AG04449 (cell line): Measurements from ENCODE around the gene HOXD12.

ENCODE experiments used
- CTCF ChIA-PET: fragments of 350-600 bp; formaldehyde crosslinking; extraction: SDS; loops from one replicate; lab custom pipeline; 2021; ENCODE audit warnings: antibody characterized with exemption; lab: Yijun Ruan, JAX
- POLR2A ChIA-PET: fragments of 400-600, 350-600 bp; formaldehyde crosslinking; extraction: SDS; loops from one replicate; lab custom pipeline; 2020; ENCODE audit warnings: antibody characterized with exemption, inconsistent platforms; lab: Yijun Ruan, JAX
- DNase-seq: peaks from one replicate; pipeline ENCODE4 v3.0.0-alpha.2; 2010; ENCODE audit warnings: low read depth, low spot score
- H3K4me3 ChIP-seq: 2 replicates; pipeline ENCODE4 v1.5.1; 2011; ENCODE audit warnings: low read depth, mild to moderate bottlenecking, control low read depth, low read length
- TF ChIP-seq, protein P1 (sequence below): IDR thresholded peaks from one replicate; pipeline ENCODE4 v1.5.1; 2011; ENCODE audit warnings: mild to moderate bottlenecking, moderate library complexity, low read length, control low read depth, inconsistent platforms; ENCODE audit not compliant: insufficient read depth; ENCODE audit errors: missing control alignments

HOXD12 gene

DNA sequence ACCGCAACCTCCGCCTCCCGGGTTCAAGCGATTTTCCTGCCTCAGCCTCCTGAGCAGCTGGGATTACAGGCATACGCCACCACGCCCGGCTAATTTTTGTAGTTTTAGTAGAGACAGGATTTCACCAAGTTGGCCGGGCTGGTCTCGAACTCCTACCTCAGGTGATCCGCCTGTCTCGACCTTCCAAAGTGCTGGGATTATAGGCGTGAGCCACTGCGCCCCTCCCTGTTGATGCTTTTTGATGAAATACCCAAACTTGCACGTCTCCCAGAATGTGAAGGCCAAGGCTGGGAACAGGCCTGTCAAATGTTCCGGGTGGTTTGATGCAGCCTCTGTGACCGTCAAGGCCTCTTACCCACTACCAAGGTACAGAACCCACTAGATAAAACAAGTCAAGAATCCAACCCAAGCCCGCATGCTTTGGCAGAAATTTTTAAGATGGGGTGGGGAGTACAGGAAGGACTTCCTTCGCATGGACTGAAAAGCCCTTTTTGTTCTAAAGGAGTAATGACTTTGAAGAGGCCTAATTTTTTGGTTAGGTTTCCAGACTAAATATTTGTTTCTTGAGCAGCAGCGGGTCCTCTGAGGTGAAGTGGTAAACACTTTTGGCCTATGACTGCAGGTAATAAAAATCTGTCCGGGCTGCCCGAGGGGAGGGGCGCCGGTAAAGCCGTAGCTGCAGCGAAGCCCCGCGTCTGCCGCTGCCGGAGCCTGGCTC lies 12.1 kb upstream of the HOXD12 start:
- POLR2A ChIA-PET, result no interaction called here
- H3K4me3 ChIP-seq, result no peak overlapping the region; the same call in 1 of the 2 replicates
- TF ChIP-seq, protein P1, sequence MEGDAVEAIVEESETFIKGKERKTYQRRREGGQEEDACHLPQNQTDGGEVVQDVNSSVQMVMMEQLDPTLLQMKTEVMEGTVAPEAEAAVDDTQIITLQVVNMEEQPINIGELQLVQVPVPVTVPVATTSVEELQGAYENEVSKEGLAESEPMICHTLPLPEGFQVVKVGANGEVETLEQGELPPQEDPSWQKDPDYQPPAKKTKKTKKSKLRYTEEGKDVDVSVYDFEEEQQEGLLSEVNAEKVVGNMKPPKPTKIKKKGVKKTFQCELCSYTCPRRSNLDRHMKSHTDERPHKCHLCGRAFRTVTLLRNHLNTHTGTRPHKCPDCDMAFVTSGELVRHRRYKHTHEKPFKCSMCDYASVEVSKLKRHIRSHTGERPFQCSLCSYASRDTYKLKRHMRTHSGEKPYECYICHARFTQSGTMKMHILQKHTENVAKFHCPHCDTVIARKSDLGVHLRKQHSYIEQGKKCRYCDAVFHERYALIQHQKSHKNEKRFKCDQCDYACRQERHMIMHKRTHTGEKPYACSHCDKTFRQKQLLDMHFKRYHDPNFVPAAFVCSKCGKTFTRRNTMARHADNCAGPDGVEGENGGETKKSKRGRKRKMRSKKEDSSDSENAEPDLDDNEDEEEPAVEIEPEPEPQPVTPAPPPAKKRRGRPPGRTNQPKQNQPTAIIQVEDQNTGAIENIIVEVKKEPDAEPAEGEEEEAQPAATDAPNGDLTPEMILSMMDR, result no peak
- CTCF ChIA-PET, result interaction anchor here (0.6 to 3.6 kb wide), 19 partner anchors 8 to 836 kb away, joined by 3 to 55 read pairs (median 5); no protein-coding TSS in a partner anchor
- DNase-seq, result no peak

- DNase-seq, result no peak
- peak overlapping the region; percentile 36 for H3K4me3 ChIP-seq
- ChIA-PET CTCF (interaction anchor here (0.6 to 3.6 kb wide), 19 partner anchors 8 to 839 kb away, joined by 3 to 55 read pairs (median 5); no protein-coding TSS in a partner anchor), POLR2A (no interaction called here)
- TF ChIP-seq, protein P1, result peak; percentile 90
Observed at GRCh38 chr2:176088048-176088936, 11.3 kb upstream of the HOXD12 start.

- ChIA-PET POLR2A (no interaction called here), CTCF (interaction anchor here (0.8 to 3.6 kb wide), 16 partner anchors 8 to 840 kb away, joined by 3 to 55 read pairs (median 8); no protein-coding TSS in a partner anchor)
- DNase-seq, result no peak
Observed at GRCh38 chr2:176088937-176089842, 10.4 kb upstream of the HOXD12 start.

DNA sequence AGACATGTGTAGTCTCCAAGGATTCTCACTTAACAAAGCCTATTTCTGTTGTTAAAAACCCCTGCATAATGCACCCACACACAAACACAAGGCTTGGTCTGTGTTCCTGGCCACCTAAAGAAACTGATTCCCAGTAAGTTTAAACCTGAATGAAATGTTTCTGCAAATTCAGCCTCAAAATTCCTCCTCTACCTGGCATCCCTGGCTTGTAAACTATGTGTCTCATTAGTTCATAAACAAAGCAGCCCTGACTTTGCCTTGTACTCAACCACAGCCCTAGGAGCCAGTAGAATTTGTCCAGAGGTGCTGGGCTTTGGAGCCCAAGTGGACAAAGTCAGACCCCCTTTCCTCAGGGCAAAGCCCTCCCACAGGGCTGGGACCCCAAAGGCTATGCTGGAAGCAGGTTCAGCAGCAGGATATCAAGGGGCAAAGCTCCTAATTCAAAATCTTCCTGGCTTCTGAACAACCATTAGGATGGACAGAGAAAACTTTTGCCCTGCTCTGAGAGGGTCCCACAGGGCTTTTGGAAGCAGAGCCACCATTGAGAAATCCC lies 9.7 kb upstream of the HOXD12 start:
- H3K4me3 ChIP-seq, result no peak overlapping the region
- no peak for DNase-seq
- TF ChIP-seq, protein P1, result no peak
- ChIA-PET CTCF (interaction anchor here (2.0 to 3.6 kb wide), 6 partner anchors 7 to 728 kb away, joined by 5 to 55 read pairs (median 14); no protein-coding TSS in a partner anchor), POLR2A (no interaction called here)

More at GRCh38 chr2:176088937-176089842, 10.4 kb upstream of the HOXD12 start:
- H3K4me3 ChIP-seq, result no peak overlapping the region
- TF ChIP-seq, protein P1, result no peak

DNA sequence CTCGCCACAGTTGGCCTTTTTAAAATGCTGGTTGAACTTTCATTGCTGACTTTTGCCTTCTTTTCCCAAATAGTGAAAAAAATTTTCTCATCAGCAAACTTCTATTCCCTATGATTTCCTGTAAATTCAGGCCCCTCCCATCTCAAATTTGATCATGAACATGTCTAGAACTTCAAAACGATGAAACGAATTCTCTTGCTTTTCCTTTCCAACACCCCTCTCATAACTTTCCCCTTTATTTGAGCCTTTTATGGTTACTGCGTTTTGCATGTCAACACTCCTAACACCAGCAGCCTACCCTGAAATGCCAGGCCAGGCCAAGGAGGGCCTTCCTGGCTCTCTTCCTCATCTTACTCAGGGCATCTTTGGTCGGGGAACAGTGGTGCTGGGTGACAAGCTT lies 8.7 kb upstream of the HOXD12 start:
- DNase-seq, result no peak
- TF ChIP-seq, protein P1, result no peak
- CTCF ChIA-PET, result no interaction called here
- H3K4me3 ChIP-seq, result no peak overlapping the region
- POLR2A ChIA-PET, result no interaction called here
